Caco-2 (cell line): ENCODE results near the gene FAF2. TPM values are rescaled to one million over a fixed set of nuclear protein-coding genes. Genes with fewer than 3 reads are reported as not detected.

ENCODE experiments used
- BruUV-seq: library from RNA; stranded (reverse); fragments of 400-500 nt; replicated peaks from 2 replicates; lab custom pipeline; 2021; lab: Mats Ljungman, UMichigan
- CTCF ChIA-PET: fragments of 300-600 bp; sonication (Branson Sonifier 250); formaldehyde crosslinking; loops from one replicate; lab custom pipeline; 2022; ENCODE audit warnings: antibody characterized with exemption; lab: Charles Lee
- POLR2A ChIA-PET: fragments of 300-600 bp; sonication (Branson Sonifier 250); formaldehyde crosslinking; loops from one replicate; lab custom pipeline; 2022; ENCODE audit warnings: antibody characterized with exemption; lab: Charles Lee
- DNase-seq, 2 experiments: peaks; one replicate each; pipeline versions ENCODE4 v3.0.0 to v3.0.0-alpha.2; 2020 to 2022
- H3K27me3 ChIP-seq: replicated peaks from 2 replicates; pipeline ENCODE4 v1.6.0; 2011; ENCODE audit warnings: low read length; ENCODE audit not compliant: control insufficient read depth, insufficient read depth
- H3K36me3 ChIP-seq: 2 replicates; pipeline ENCODE4 v1.5.1; 2011; ENCODE audit warnings: low read length; ENCODE audit not compliant: control insufficient read depth, insufficient read depth
- H3K4me1 ChIP-seq: fragments of 250-450 bp; sonication (Bioruptor Pico); 2 replicates; pipeline ENCODE4 v1.5.1; 2020; ENCODE audit warnings: mild to moderate bottlenecking
- H3K4me3 ChIP-seq: 2 replicates; pipeline ENCODE4 v1.5.1; 2011; ENCODE audit warnings: low read depth, mild to moderate bottlenecking, control low read depth, low read length
- H3K9me3 ChIP-seq: fragments of 250-450 bp; sonication (Bioruptor Pico); 2 replicates; pipeline ENCODE4 v1.5.1; 2020; ENCODE audit warnings: mild to moderate bottlenecking, moderate library complexity
- H3K27ac Mint-ChIP-seq: one replicate; pipeline ENCODE4 v1.8.0; 2022; ENCODE audit warnings: mixed read lengths; ENCODE audit not compliant: unreplicated experiment
- H3K27me3 Mint-ChIP-seq: one replicate; pipeline ENCODE4 v1.8.0; 2022; ENCODE audit warnings: mixed read lengths; ENCODE audit not compliant: insufficient read depth, unreplicated experiment
- H3K36me3 Mint-ChIP-seq: one replicate; pipeline ENCODE4 v1.8.0; 2022; ENCODE audit warnings: mild to moderate bottlenecking, mixed read lengths; ENCODE audit not compliant: insufficient read depth, unreplicated experiment
- H3K4me1 Mint-ChIP-seq: one replicate; pipeline ENCODE4 v1.8.0; 2022; ENCODE audit warnings: low read depth, mixed read lengths; ENCODE audit not compliant: unreplicated experiment
- H3K4me3 Mint-ChIP-seq: one replicate; pipeline ENCODE4 v1.8.0; 2022; ENCODE audit warnings: mild to moderate bottlenecking, moderate library complexity, mixed read lengths; ENCODE audit not compliant: unreplicated experiment
- H3K9me3 Mint-ChIP-seq: one replicate; pipeline ENCODE4 v1.8.0; 2022; ENCODE audit warnings: mixed read lengths; ENCODE audit not compliant: unreplicated experiment
- intact Hi-C: fragments of 100-400 bp; cut with micrococcal nuclease; formaldehyde crosslinking; loops from one replicate; pipeline ENCODE4 v1.10.0; 2022; ENCODE audit not compliant: unreplicated experiment
- total RNA-seq: library from RNA; stranded (reverse); gene quantifications from 2 replicates; pipeline ENCODE4 v1.2.3, GENCODE V29; 2022
- TF ChIP-seq, protein P1 (sequence below), 2 experiments: fragments of 200-600 bp in 1 of 2; IDR thresholded peaks; 1 replicate in 1 of 2; 2 replicates in 1 of 2; pipeline versions ENCODE4 v1.5.1 to v1.8.0; 2011 to 2022; ENCODE audit warnings: antibody characterized with exemption in 1 of 2, control low read depth in 1 of 2, inconsistent platforms in 1 of 2, low read depth in 1 of 2, low read length in 1 of 2, mild to moderate bottlenecking in 1 of 2, moderate library complexity in 1 of 2; ENCODE audit not compliant: insufficient read depth in 1 of 2, severe bottlenecking in 1 of 2, unreplicated experiment in 1 of 2

FAF2 gene
- total RNA-seq, 1 experiment from 2014 or later = 55.5 TPM

DNA sequence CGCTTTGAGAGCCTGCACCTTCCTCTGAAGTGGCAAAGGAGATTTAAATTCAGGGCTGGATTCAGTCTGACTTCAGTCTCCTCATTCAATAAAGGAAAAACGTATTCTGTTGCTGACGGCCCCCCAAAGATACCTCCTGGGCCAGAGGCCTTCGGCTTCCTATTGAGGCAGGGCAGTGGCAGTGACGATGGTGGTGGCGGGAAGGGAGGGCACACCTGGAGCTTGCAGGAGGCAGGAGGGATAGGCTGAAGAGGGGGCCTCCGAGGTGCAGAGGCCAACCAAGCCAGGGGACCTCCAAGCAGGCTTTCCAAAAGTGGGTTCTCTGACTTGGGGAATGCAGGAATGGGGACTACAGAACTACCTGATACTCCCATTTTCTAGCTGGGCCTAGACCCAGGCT, 73.1 kb downstream of the FAF2 start:
- Mint-ChIP-seq H3K27me3 (no peaks in the 10 kb centered on the region), H3K4me3 (no peak overlapping the region), H3K9me3 (no peaks in the 10 kb centered on the region), H3K36me3 (peaks cover 5% of the 10 kb centered on the region), H3K4me1 (peaks cover 6% of the 10 kb centered on the region), H3K27ac (no peak overlapping the region)
- TF ChIP-seq, protein P1, sequence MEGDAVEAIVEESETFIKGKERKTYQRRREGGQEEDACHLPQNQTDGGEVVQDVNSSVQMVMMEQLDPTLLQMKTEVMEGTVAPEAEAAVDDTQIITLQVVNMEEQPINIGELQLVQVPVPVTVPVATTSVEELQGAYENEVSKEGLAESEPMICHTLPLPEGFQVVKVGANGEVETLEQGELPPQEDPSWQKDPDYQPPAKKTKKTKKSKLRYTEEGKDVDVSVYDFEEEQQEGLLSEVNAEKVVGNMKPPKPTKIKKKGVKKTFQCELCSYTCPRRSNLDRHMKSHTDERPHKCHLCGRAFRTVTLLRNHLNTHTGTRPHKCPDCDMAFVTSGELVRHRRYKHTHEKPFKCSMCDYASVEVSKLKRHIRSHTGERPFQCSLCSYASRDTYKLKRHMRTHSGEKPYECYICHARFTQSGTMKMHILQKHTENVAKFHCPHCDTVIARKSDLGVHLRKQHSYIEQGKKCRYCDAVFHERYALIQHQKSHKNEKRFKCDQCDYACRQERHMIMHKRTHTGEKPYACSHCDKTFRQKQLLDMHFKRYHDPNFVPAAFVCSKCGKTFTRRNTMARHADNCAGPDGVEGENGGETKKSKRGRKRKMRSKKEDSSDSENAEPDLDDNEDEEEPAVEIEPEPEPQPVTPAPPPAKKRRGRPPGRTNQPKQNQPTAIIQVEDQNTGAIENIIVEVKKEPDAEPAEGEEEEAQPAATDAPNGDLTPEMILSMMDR (IDR thresholded peaks at IDR 0.05; ENCODE audit: insufficient read depth in 1 of 2, low read depth in 1 of 2, low read length in 1 of 2, severe bottlenecking in 1 of 2, unreplicated experiment in 1 of 2) = no peak
- Histone ChIP-seq H3K4me3 (no peak overlapping the region), H3K4me1 (no peaks in the 10 kb centered on the region), H3K27me3 (no peaks in the 10 kb centered on the region), H3K9me3 (no peaks in the 10 kb centered on the region), H3K36me3 (no peaks in the 10 kb centered on the region)
- BruUV-seq = no TSS peak
- intact Hi-C loops = no loop called here
- CTCF ChIA-PET = no interaction called here
- POLR2A ChIA-PET = no interaction called here
- DNase-seq = no peak

DNA sequence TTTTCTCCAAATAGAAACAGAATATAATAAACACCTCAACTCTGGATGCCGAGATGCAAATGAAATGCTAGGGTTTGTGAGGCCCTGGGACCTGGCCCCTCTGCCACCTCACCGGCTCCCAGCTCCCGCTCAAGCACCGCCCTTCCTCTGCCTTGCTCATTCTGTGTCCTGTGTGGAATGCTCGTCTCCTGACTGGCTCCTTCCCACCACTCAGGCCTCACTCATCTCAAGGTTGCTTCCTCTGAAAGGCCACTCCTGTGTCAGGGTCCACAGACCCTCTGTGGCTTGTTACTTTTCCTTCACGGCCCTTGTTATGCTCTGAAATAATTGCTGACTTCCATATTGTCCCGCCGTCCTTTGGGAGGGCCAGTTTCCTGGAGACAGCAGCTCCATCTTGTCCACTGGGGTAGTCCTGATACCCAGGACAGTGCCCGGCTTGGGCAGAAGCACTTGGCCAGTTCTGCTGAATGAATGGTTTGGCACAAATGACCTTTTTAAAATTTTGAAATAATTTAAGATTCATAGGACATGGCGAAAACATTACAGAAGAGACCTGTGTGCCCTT, 73.6 kb downstream of the FAF2 start:
- Mint-ChIP-seq H3K9me3 (no peaks in the 10 kb centered on the region), H3K27me3 (no peaks in the 10 kb centered on the region), H3K4me3 (no peak overlapping the region), H3K4me1 (peaks cover 6% of the 10 kb centered on the region), H3K36me3 (peaks cover 5% of the 10 kb centered on the region), H3K27ac (no peak overlapping the region)
- no peak for DNase-seq
- Histone ChIP-seq H3K9me3 (no peaks in the 10 kb centered on the region), H3K36me3 (no peaks in the 10 kb centered on the region; the same call in 1 of the 2 replicates), H3K4me1 (no peaks in the 10 kb centered on the region), H3K27me3 (no peaks in the 10 kb centered on the region), H3K4me3 (no peak overlapping the region)
- ChIA-PET CTCF (interaction anchor here (0.8 kb wide), 1 partner anchor 14 kb away, joined by 3 read pairs; no protein-coding TSS in a partner anchor), POLR2A (no interaction called here)
- BruUV-seq = no TSS peak
- TF ChIP-seq, protein P1 (IDR thresholded peaks at IDR 0.05; ENCODE audit: insufficient read depth in 1 of 2, low read depth in 1 of 2, low read length in 1 of 2, severe bottlenecking in 1 of 2, unreplicated experiment in 1 of 2) = no peak
- intact Hi-C loops = no loop called here

DNA sequence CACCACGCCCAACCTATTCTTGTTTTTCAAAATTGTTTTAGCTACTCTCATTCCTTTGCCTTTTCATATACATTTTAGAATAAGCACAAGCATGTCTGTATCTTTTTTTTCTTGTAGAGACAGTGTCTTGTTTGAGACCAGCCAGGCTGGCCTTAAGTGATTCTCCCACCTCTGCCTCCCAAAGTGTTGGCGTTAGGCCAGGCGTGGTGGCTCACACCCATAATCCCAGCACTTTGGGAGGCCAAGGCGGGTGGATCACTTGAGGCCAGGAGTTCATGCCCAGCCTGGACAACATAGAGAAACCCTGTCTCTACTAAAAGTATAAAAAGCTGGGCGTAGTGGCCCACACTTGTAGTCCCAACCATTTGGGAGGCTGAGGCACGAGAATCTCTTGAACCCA, 76.0 kb downstream of the FAF2 start:
- H3K36me3 ChIP-seq = peaks cover 1% of the 10 kb centered on the region
- Mint-ChIP-seq H3K36me3 (peaks cover 12% of the 10 kb centered on the region), H3K4me3 (no peak overlapping the region), H3K9me3 (no peaks in the 10 kb centered on the region), H3K27me3 (no peaks in the 10 kb centered on the region), H3K4me1 (no peaks in the 10 kb centered on the region), H3K27ac (no peak overlapping the region)
- no peaks in the 10 kb centered on the region for H3K9me3 ChIP-seq
- H3K4me1 ChIP-seq = no peaks in the 10 kb centered on the region
- CTCF ChIA-PET = no interaction called here
- H3K27me3 ChIP-seq = no peaks in the 10 kb centered on the region
- DNase-seq = no peak
- TF ChIP-seq, protein P1 (IDR thresholded peaks at IDR 0.05; ENCODE audit: insufficient read depth in 1 of 2, low read depth in 1 of 2, low read length in 1 of 2, severe bottlenecking in 1 of 2, unreplicated experiment in 1 of 2) = no peak
- no peak overlapping the region for H3K4me3 ChIP-seq
- no TSS peak for BruUV-seq
- intact Hi-C loops = no loop called here
- POLR2A ChIA-PET = no interaction called here
